Measurements from ENCODE around the gene APEH.

- TF ChIP-seq CTCF (IDR thresholded peaks at IDR 0.05) (no peak), POLR2A (IDR thresholded peaks at IDR 0.05) (no peak)
These were observed 44.7 kb downstream of the APEH start for GRCh38 chr3:49718858-49719213.

All from testis (tissue), 2 donors.